HepG2 (cell line): ENCODE data around the gene ZNF79. TPM values are rescaled to one million over a fixed set of nuclear protein-coding genes. Genes with fewer than 3 reads are reported as not detected.

Experiments used
- ARID3A ChIP-seq: IDR thresholded peaks from 2 replicates; pipeline ENCODE4 v1.6.1; 2012; ENCODE audit warnings: low read depth, low read length, improper control_type of control experiment
- FOXA3 ChIP-seq: IDR thresholded peaks from 2 replicates; pipeline ENCODE4 v1.6.1; 2016; ENCODE audit warnings: missing genetic modification reagents, missing compliant biosample characterization
- HBP1 ChIP-seq: IDR thresholded peaks from 2 replicates; pipeline ENCODE4 v1.6.1; 2016; ENCODE audit warnings: low read depth, control low read depth
- KDM5A ChIP-seq: fragments of 200-600 bp; sonication (generic); IDR thresholded peaks from 2 replicates; pipeline ENCODE4 v1.7.0; 2018; ENCODE audit warnings: antibody characterized with exemption, mild to moderate bottlenecking, low read length, borderline replicate concordance
- NFIB ChIP-seq: sonication (generic); formaldehyde crosslinking; IDR thresholded peaks from 2 replicates; pipeline ENCODE4 v1.9.0; 2021; ENCODE audit warnings: missing genetic modification reagents, mild to moderate bottlenecking, borderline replicate concordance
- POLR2G ChIP-seq: fragments of 200-400 bp; formaldehyde crosslinking; IDR thresholded peaks from 2 replicates; pipeline ENCODE4 v1.6.1; 2018; ENCODE audit warnings: mild to moderate bottlenecking, low read depth, low read length, moderate library complexity
- PPARG ChIP-seq: conservative IDR thresholded peaks from 2 replicates; pipeline ENCODE4 v1.6.1; 2016; ENCODE audit warnings: missing biosample characterization, missing genetic modification reagents
- RFX1 ChIP-seq: fragments of 450-650 bp; IDR thresholded peaks from 2 replicates; pipeline ENCODE4 v1.6.1; 2017
- ZC3H4 ChIP-seq: sonication (generic); formaldehyde crosslinking; IDR thresholded peaks from 2 replicates; pipeline ENCODE4 v1.4.0; 2020; ENCODE audit warnings: missing genetic modification reagents, borderline replicate concordance
- ZNF260 ChIP-seq: sonication (generic); formaldehyde crosslinking; IDR thresholded peaks from 2 replicates; pipeline ENCODE4 v1.4.0; 2020; ENCODE audit warnings: missing genetic modification reagents, low read depth, mild to moderate bottlenecking, borderline replicate concordance
- ZNF724P ChIP-seq: sonication (generic); formaldehyde crosslinking; IDR thresholded peaks from 2 replicates; pipeline ENCODE4 v1.8.0; 2022; ENCODE audit warnings: missing genetic modification reagents, borderline replicate concordance
- ZNF75D ChIP-seq: sonication (generic); formaldehyde crosslinking; IDR thresholded peaks from 2 replicates; pipeline ENCODE4 v1.8.1; 2023; ENCODE audit warnings: missing genetic modification reagents, mild to moderate bottlenecking, borderline replicate concordance
- polyA plus RNA-seq, 8 experiments: library from polyadenylated mRNA; depleted of rRNA in 3 of 8; stranded (reverse) in 7 of 8; unstranded in 1 of 8; fragments of >200 nt; fragmentation: Illumina TruSeq in 4 of 8; extraction: Trizol in 4 of 8; gene quantifications; 2 replicates each; pipeline versions ENCODE4 v1.2.1 to v1.2.3, GENCODE V29; 2011 to 2016; ENCODE audit warnings: low read depth in 4 of 8, missing spikeins in 1 of 8, mixed read lengths in 1 of 8; ENCODE audit not compliant: insufficient read depth in 1 of 8
- total RNA-seq, 5 experiments: library from RNA; depleted of rRNA; stranded (reverse); fragments of >200 nt; fragmentation: Illumina TruSeq; extraction: Trizol; gene quantifications; 2 replicates each; pipeline ENCODE4 v1.2.3, GENCODE V29; 2016; ENCODE audit warnings: low read depth in 1 of 5
- TF ChIP-seq, protein P1 (sequence below): sonication (generic); formaldehyde crosslinking; IDR thresholded peaks from 2 replicates; pipeline ENCODE4 v1.4.0; 2020; ENCODE audit warnings: missing genetic modification reagents
- TF ChIP-seq, protein P2 (sequence below): sonication (generic); formaldehyde crosslinking; IDR thresholded peaks from 2 replicates; pipeline ENCODE4 v1.9.0; 2022; ENCODE audit warnings: low read depth, missing genetic modification reagents
- TF ChIP-seq, protein P3 (sequence below): sonication (generic); formaldehyde crosslinking; IDR thresholded peaks from 2 replicates; pipeline ENCODE4 v1.5.0; 2020; ENCODE audit warnings: missing genetic modification reagents
- TF ChIP-seq, protein P4 (sequence below): sonication (generic); formaldehyde crosslinking; IDR thresholded peaks from 2 replicates; pipeline ENCODE4 v1.4.0; 2020; ENCODE audit warnings: missing genetic modification reagents

Gene ZNF79
- total and polyA plus RNA-seq, 2 of the 13 experiments (the other 11 are each of a cell fraction or from before 2014, with no cell fraction given): 3.7 to 8.1 TPM

DNA sequence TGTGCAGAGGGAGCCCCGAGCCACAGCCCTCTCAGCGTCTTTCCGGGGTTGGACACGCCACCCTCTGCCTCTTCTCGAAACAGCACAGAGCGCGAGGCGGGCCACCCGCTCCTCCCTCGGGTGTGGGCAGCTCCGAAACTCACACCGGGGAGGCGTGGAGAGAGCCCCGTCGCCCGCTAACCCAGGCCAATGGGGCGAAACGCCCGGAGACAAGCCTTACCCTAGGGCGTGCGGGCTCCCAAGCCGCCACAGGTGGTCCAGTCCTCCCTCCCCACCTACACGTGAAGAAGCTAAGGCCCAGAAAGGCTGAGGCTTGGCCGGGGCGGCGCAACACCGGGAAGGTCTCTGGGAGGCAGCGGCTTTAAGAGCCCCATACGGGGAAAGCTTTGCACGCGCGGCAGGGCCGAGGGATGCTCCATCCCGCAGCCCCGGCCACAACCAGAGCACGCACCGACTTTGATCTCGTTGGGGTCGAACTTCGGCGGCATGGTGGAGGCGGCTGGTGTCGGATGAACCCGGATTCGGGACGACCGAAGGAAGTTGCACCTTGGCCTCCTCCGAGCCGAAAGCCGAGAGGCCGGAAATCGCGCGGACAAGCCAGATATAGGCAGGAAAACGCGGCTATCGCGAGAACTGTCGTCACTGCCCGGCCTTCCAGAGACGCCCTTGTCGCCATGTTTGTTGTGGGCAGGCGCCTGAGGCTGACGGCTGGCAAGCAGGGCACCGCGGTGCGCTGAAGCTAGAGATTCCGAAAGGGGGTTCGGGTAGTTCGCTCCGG, 26.8 kb downstream of the ZNF79 start, which contains the start of the genes LRSAM1 and RPL12 (continued):
- TF ChIP-seq, protein P1, sequence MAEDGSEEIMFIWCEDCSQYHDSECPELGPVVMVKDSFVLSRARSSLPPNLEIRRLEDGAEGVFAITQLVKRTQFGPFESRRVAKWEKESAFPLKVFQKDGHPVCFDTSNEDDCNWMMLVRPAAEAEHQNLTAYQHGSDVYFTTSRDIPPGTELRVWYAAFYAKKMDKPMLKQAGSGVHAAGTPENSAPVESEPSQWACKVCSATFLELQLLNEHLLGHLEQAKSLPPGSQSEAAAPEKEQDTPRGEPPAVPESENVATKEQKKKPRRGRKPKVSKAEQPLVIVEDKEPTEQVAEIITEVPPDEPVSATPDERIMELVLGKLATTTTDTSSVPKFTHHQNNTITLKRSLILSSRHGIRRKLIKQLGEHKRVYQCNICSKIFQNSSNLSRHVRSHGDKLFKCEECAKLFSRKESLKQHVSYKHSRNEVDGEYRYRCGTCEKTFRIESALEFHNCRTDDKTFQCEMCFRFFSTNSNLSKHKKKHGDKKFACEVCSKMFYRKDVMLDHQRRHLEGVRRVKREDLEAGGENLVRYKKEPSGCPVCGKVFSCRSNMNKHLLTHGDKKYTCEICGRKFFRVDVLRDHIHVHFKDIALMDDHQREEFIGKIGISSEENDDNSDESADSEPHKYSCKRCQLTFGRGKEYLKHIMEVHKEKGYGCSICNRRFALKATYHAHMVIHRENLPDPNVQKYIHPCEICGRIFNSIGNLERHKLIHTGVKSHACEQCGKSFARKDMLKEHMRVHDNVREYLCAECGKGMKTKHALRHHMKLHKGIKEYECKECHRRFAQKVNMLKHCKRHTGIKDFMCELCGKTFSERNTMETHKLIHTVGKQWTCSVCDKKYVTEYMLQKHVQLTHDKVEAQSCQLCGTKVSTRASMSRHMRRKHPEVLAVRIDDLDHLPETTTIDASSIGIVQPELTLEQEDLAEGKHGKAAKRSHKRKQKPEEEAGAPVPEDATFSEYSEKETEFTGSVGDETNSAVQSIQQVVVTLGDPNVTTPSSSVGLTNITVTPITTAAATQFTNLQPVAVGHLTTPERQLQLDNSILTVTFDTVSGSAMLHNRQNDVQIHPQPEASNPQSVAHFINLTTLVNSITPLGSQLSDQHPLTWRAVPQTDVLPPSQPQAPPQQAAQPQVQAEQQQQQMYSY: no peak
- TF ChIP-seq RFX1: no peak
- 0 out of 2 replicates have a peak, but pooled peaks have one; percentile 12 for TF ChIP-seq NFIB (CRISPR knock-in tag)
- TF ChIP-seq ZNF724P (CRISPR knock-in tag): peak; percentile 53; the same call in 1 of the 2 replicates
- peak; percentile 66; the same call in 1 of the 2 replicates for TF ChIP-seq ZC3H4 (CRISPR knock-in tag)
- TF ChIP-seq ZNF260 (CRISPR knock-in tag): no peak
- TF ChIP-seq KDM5A: peak; percentile 80; the same call in 1 of the 2 replicates
- TF ChIP-seq, protein P2, sequence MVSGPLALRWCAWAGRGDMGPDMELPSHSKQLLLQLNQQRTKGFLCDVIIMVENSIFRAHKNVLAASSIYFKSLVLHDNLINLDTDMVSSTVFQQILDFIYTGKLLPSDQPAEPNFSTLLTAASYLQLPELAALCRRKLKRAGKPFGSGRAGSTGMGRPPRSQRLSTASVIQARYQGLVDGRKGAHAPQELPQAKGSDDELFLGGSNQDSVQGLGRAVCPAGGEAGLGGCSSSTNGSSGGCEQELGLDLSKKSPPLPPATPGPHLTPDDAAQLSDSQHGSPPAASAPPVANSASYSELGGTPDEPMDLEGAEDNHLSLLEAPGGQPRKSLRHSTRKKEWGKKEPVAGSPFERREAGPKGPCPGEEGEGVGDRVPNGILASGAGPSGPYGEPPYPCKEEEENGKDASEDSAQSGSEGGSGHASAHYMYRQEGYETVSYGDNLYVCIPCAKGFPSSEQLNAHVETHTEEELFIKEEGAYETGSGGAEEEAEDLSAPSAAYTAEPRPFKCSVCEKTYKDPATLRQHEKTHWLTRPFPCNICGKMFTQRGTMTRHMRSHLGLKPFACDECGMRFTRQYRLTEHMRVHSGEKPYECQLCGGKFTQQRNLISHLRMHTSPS (CRISPR knock-in tag): no peak; the same call in 1 of the 2 replicates
- TF ChIP-seq ZNF75D (CRISPR knock-in tag): peak; percentile 37; the same call in 1 of the 2 replicates
- TF ChIP-seq PPARG: no peak
- TF ChIP-seq, protein P3, sequence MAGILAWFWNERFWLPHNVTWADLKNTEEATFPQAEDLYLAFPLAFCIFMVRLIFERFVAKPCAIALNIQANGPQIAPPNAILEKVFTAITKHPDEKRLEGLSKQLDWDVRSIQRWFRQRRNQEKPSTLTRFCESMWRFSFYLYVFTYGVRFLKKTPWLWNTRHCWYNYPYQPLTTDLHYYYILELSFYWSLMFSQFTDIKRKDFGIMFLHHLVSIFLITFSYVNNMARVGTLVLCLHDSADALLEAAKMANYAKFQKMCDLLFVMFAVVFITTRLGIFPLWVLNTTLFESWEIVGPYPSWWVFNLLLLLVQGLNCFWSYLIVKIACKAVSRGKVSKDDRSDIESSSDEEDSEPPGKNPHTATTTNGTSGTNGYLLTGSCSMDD (CRISPR knock-in tag): no peak
- TF ChIP-seq FOXA3: peak; percentile 59
- peak; percentile 82; the same call in 1 of the 2 replicates for TF ChIP-seq HBP1 (CRISPR knock-in tag)
- TF ChIP-seq, protein P4, sequence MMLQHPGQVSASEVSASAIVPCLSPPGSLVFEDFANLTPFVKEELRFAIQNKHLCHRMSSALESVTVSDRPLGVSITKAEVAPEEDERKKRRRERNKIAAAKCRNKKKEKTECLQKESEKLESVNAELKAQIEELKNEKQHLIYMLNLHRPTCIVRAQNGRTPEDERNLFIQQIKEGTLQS: 0 out of 2 replicates have a peak, but pooled peaks have one; percentile 54
- TF ChIP-seq ARID3A: no peak
- TF ChIP-seq POLR2G: peak; percentile 100
